LNCaP clone FGC (cell line): ENCODE results near the gene SLC22A5.

ENCODE experiments used
- DNase-seq: peaks from one replicate; pipeline ENCODE4 v3.0.0-alpha.2; 2011; ENCODE audit warnings: low read depth
- H3K4me3 ChIP-seq: 2 replicates; pipeline ENCODE4 v1.5.1; 2011; ENCODE audit warnings: mild to moderate bottlenecking, low read depth, low read length, control low read depth
- CTCF ChIP-seq: IDR thresholded peaks from 2 replicates; pipeline ENCODE4 v1.5.1; 2012; ENCODE audit warnings: mild to moderate bottlenecking; ENCODE audit not compliant: control insufficient read depth, insufficient read depth; ENCODE audit errors: extremely low read depth

SLC22A5 gene

GRCh38 chr5:132421462-132421861 lies 52.0 kb downstream of the SLC22A5 start:
- no peak for TF ChIP-seq CTCF
- DNase-seq = no peak
- no peak overlapping the region for H3K4me3 ChIP-seq

GRCh38 chr5:132422720-132423437 lies 53.4 kb downstream of the SLC22A5 start:
- no peak overlapping the region for H3K4me3 ChIP-seq
- no peak for TF ChIP-seq CTCF
- no peak for DNase-seq

- H3K4me3 ChIP-seq = no peak overlapping the region
- DNase-seq = no peak
These were observed 54.0 kb downstream of the SLC22A5 start for GRCh38 chr5:132423438-132423898.

GRCh38 chr5:132424167-132424880 lies 54.8 kb downstream of the SLC22A5 start:
- no peak overlapping the region for H3K4me3 ChIP-seq
- DNase-seq = no peak
- TF ChIP-seq CTCF = no peak

More at GRCh38 chr5:132423438-132423898, 54.0 kb downstream of the SLC22A5 start:
- TF ChIP-seq CTCF = no peak

GRCh38 chr5:132425009-132425937 lies 55.8 kb downstream of the SLC22A5 start:
- no peak for TF ChIP-seq CTCF
- DNase-seq = no peak
- H3K4me3 ChIP-seq = no peak overlapping the region

- no peak overlapping the region for H3K4me3 ChIP-seq
- no peak for DNase-seq
- no peak for TF ChIP-seq CTCF
These were observed 56.5 kb downstream of the SLC22A5 start for GRCh38 chr5:132425975-132426524.
